ENCODE measurements around the gene GABBR2. TPM values are rescaled to one million over a fixed set of nuclear protein-coding genes. Genes with fewer than 3 reads are reported as not detected.

The GABBR2 gene
- total RNA-seq, 2 donors from 2014 or later = not detected

GRCh38 chr9:98379572-98379971 is 329.2 kb downstream of the GABBR2 start:
- DNase-seq (no peak), ATAC-seq (no peak)
- intact Hi-C loops (cut with DNase I, micrococcal nuclease) = no loop called here

GRCh38 chr9:98378794-98379193 is 329.9 kb downstream of the GABBR2 start:
- no peak for ATAC-seq
- intact Hi-C loops (cut with DNase I, micrococcal nuclease) = no loop called here
- DNase-seq = no peak

- ATAC-seq (no peak), DNase-seq (no peak)
- intact Hi-C loops (cut with DNase I, micrococcal nuclease) = no loop called here
Observed at GRCh38 chr9:98378206-98378780, 330.4 kb downstream of the GABBR2 start.

GRCh38 chr9:98375138-98375726 is 333.5 kb downstream of the GABBR2 start:
- DNase-seq = no peak
- ATAC-seq = no peak
- intact Hi-C loops (cut with DNase I, micrococcal nuclease) = no loop called here

GRCh38 chr9:98374385-98375051 is 334.2 kb downstream of the GABBR2 start:
- peak; percentile 34 to 40 for DNase-seq
- intact Hi-C loops (cut with DNase I, micrococcal nuclease) = no loop called here
- peak; percentile 98 for ATAC-seq

- no peak for ATAC-seq
- DNase-seq = no peak
- intact Hi-C loops (cut with DNase I, micrococcal nuclease) = no loop called here
Observed at GRCh38 chr9:98373609-98374008, 335.1 kb downstream of the GABBR2 start.

GRCh38 chr9:98372077-98372836 is 336.5 kb downstream of the GABBR2 start:
- ATAC-seq (no peak), DNase-seq (no peak)
- intact Hi-C loops (cut with DNase I, micrococcal nuclease) = no loop called here

- ATAC-seq = no peak
- no peak for DNase-seq
- intact Hi-C loops (cut with DNase I, micrococcal nuclease) = no loop called here
Observed at GRCh38 chr9:98370976-98371315, 337.8 kb downstream of the GABBR2 start.

- ATAC-seq = no peak
- intact Hi-C loops (cut with DNase I, micrococcal nuclease) = no loop called here
Observed at GRCh38 chr9:98370300-98370975, 338.3 kb downstream of the GABBR2 start.

GRCh38 chr9:98369896-98370295 is 338.8 kb downstream of the GABBR2 start:
- DNase-seq (no peak), ATAC-seq (no peak)
- intact Hi-C loops (cut with DNase I, micrococcal nuclease) = no loop called here

More at GRCh38 chr9:98370300-98370975, 338.3 kb downstream of the GABBR2 start:
- DNase-seq = no peak

- DNase-seq = no peak
- intact Hi-C loops (cut with DNase I, micrococcal nuclease) = no loop called here
- ATAC-seq = no peak
Observed at GRCh38 chr9:98369471-98369870, 339.3 kb downstream of the GABBR2 start.

GRCh38 chr9:98369066-98369425 is 339.7 kb downstream of the GABBR2 start:
- ATAC-seq = no peak
- intact Hi-C loops (cut with DNase I, micrococcal nuclease) = no loop called here
- no peak for DNase-seq

- intact Hi-C loops (cut with DNase I, micrococcal nuclease) = no loop called here
- DNase-seq (no peak), ATAC-seq (no peak)
Observed at GRCh38 chr9:98368366-98369065, 340.2 kb downstream of the GABBR2 start.

- DNase-seq = no peak
- ATAC-seq = no peak
- intact Hi-C loops (cut with DNase I, micrococcal nuclease) = no loop called here
Observed at GRCh38 chr9:98367923-98368322, 340.8 kb downstream of the GABBR2 start.

- no peak for ATAC-seq
- DNase-seq = no peak
- intact Hi-C loops (cut with DNase I, micrococcal nuclease) = no loop called here
Observed at GRCh38 chr9:98367371-98367900, 341.3 kb downstream of the GABBR2 start.

- ATAC-seq = no peak
- DNase-seq = no peak
- intact Hi-C loops (cut with DNase I, micrococcal nuclease) = no loop called here
Observed at GRCh38 chr9:98365781-98366180, 343.0 kb downstream of the GABBR2 start.

- intact Hi-C loops (cut with DNase I, micrococcal nuclease) = no loop called here
- no peak for DNase-seq
Observed at GRCh38 chr9:98365227-98365669, 343.5 kb downstream of the GABBR2 start.

GRCh38 chr9:98364086-98364485 is 344.6 kb downstream of the GABBR2 start:
- intact Hi-C loops (cut with DNase I, micrococcal nuclease) = no loop called here
- DNase-seq = no peak
- no peak for ATAC-seq

More at GRCh38 chr9:98365227-98365669, 343.5 kb downstream of the GABBR2 start:
- no peak for ATAC-seq

GRCh38 chr9:98363644-98364043 is 345.1 kb downstream of the GABBR2 start:
- DNase-seq (no peak), ATAC-seq (no peak)
- intact Hi-C loops (cut with DNase I, micrococcal nuclease) = no loop called here

Data from left colon (tissue), 2 donors.